ENCODE results near the gene RELT. TPM values are rescaled to one million over a fixed set of nuclear protein-coding genes. Genes with fewer than 3 reads are reported as not detected.

The RELT gene
- total and polyA plus RNA-seq, 9 of the 15 experiments (the other 6 are each of a cell fraction or from before 2014, with no cell fraction given): 1.1 to 20.2 (median 7.4) TPM

- CTCF ChIA-PET (ENCODE audit: low intra/inter-chr PET ratio): interaction anchor here (0.9 to 4.0 kb wide), 4 partner anchors 44 to 99 kb away, joined by 3 to 51 read pairs (median 6); partner anchors contain the start of gene ARHGEF17
- ATAC-seq (no peak), DNase-seq (ENCODE audit: extremely low read depth in 1 of 4, low spot score in 3 of 4) (no peak), FAIRE-seq (no peak)
- peaks cover 8 to 50% of the 10 kb centered on the region in 2 experiments; a peak in 4 of 5 replicates for H3K4me1 ChIP-seq (replicated peaks in 1 of 2; ENCODE audit: control insufficient read depth in 2 of 2, insufficient read depth in 2 of 2, low read length in 2 of 2)
- in situ Hi-C loops (cut with MboI): loop anchor here (5.0 kb wide), 2 partner anchors 42 to 87 kb away; partner anchors contain the start of gene ARHGEF17
- no peaks in the 10 kb centered on the region for H3K27me3 ChIP-seq (ENCODE audit: control insufficient read depth in 2 of 2, insufficient read depth in 2 of 2, low read length in 2 of 2)
- peaks cover 3% of the 10 kb centered on the region for H3K9me1 ChIP-seq (ENCODE audit: control insufficient read depth, insufficient read depth, low read length)
- H3K27ac ChIP-seq (ENCODE audit: extremely low read depth, low read depth, low read length): no peak overlapping the region
- no peak overlapping the region for H3K4me2 ChIP-seq (ENCODE audit: insufficient read depth, low read length)
- no peak for TF ChIP-seq UBTF (IDR thresholded peaks at IDR 0.05; ENCODE audit: borderline replicate concordance in 1 of 2, low read depth in 2 of 2, low read length in 2 of 2)
- TF ChIP-seq BACH1 (tag; IDR thresholded peaks at IDR 0.05): no peak
- TF ChIP-seq NEUROD1 (IDR thresholded peaks at IDR 0.05; ENCODE audit: borderline replicate concordance, low read depth, low read length, partially characterized antibody): no peak
- TF ChIP-seq POLR2G (IDR thresholded peaks at IDR 0.05; ENCODE audit: low read depth, low read length): peak; percentile 56
- no peak for TF ChIP-seq ZNF780A (CRISPR knock-in tag; IDR thresholded peaks at IDR 0.05)
- TF ChIP-seq ZNF184 (CRISPR knock-in tag; IDR thresholded peaks at IDR 0.05): 0 out of 2 replicates have a peak, but pooled peaks have one; percentile 6
- TF ChIP-seq CHD2 (IDR thresholded peaks at IDR 0.05; ENCODE audit: low read depth, low read length): no peak
- TF ChIP-seq ZNF224 (CRISPR knock-in tag; IDR thresholded peaks at IDR 0.05): no peak
- TF ChIP-seq ZBTB34 (CRISPR knock-in tag; IDR thresholded peaks at IDR 0.05): no peak
- TF ChIP-seq COPS2 (conservative IDR thresholded peaks at IDR 0.05): no peak
- no peak for TF ChIP-seq CBFA2T3 (IDR thresholded peaks at IDR 0.05)
- TF ChIP-seq HNRNPH1 (optimal IDR thresholded peaks at IDR 0.05; ENCODE audit: low read depth, low read length): no peak
- no peak for TF ChIP-seq ZBTB49 (CRISPR knock-in tag; IDR thresholded peaks at IDR 0.05; ENCODE audit: borderline replicate concordance)
- no peak for TF ChIP-seq GTF2B (IDR thresholded peaks at IDR 0.05; ENCODE audit: extremely low read depth, insufficient read length)
- no peak overlapping the region for H3K4me3 ChIP-seq
- H3K9ac ChIP-seq (ENCODE audit: insufficient read depth in 1 of 2, low read depth in 2 of 2, low read length in 2 of 2): peak overlapping the region in 1 of 2 experiments; percentile 21; a peak in 1 of 4 replicates
- H3K9me3 ChIP-seq (replicated peaks; ENCODE audit: control insufficient read depth, insufficient read depth, low read depth, low read length): no peaks in the 10 kb centered on the region
- H2AFZ ChIP-seq (ENCODE audit: low read depth, low read length): no peak overlapping the region
- intact Hi-C loops (cut with micrococcal nuclease): no loop called here
- H3K79me2 ChIP-seq (ENCODE audit: control insufficient read depth, insufficient read depth, low read length): no peaks in the 10 kb centered on the region; the same call in 2 of the 3 replicates
- H4K20me1 ChIP-seq (replicated peaks; ENCODE audit: control insufficient read depth, insufficient read depth, low read length): peaks cover 21% of the 10 kb centered on the region; the same call in 1 of the 2 replicates
- H3K36me3 ChIP-seq (ENCODE audit: control insufficient read depth, insufficient read depth, low read length): peaks cover 65% of the 10 kb centered on the region; the same call in 2 of the 3 replicates
- WGBS (ENCODE audit: insufficient coverage, low coverage, missing lambda C conversion rate): 96% methylated on average over 30 of the region's 34 CpGs
- POLR2A ChIA-PET: no interaction called here
- no TSS peak for BruUV-seq (replicated peaks)
These were observed 18.5 kb downstream of the RELT start for GRCh38 chr11:73394416-73395296.

Data from K562 (cell line).